GM18499 (cell line): Measurements from ENCODE around the gene CARD6.
"Not testable (repeated sequence)": the region's sequence is repeated elsewhere in the genome, so short reads cannot be mapped to it uniquely, and the experiment has no call there.

Experiments
- ATAC-seq: cut with Tn5 transposase; IDR thresholded peaks from one replicate; pipeline ENCODE4 v1.9.1; 2021; ENCODE audit warnings: moderate number of reproducible peaks; ENCODE audit not compliant: insufficient read depth, unreplicated experiment

Gene CARD6, protein sequence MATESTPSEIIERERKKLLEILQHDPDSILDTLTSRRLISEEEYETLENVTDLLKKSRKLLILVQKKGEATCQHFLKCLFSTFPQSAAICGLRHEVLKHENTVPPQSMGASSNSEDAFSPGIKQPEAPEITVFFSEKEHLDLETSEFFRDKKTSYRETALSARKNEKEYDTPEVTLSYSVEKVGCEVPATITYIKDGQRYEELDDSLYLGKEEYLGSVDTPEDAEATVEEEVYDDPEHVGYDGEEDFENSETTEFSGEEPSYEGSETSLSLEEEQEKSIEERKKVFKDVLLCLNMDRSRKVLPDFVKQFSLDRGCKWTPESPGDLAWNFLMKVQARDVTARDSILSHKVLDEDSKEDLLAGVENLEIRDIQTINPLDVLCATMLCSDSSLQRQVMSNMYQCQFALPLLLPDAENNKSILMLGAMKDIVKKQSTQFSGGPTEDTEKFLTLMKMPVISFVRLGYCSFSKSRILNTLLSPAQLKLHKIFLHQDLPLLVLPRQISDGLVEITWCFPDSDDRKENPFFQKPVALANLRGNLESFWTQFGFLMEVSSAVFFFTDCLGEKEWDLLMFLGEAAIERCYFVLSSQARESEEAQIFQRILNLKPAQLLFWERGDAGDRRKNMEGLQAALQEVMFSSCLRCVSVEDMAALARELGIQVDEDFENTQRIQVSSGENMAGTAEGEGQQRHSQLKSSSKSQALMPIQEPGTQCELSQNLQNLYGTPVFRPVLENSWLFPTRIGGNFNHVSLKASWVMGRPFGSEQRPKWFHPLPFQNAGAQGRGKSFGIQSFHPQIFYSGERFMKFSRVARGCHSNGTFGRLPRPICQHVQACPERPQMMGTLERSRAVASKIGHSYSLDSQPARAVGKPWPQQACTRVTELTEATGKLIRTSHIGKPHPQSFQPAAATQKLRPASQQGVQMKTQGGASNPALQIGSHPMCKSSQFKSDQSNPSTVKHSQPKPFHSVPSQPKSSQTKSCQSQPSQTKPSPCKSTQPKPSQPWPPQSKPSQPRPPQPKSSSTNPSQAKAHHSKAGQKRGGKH

GRCh38 chr5:40841068-40841805 is at the start of gene CARD6:
Gene CARD6 (plus strand): TSS chr5:40841367. CDS start chr5:40841383, 16 bp downstream.
- no peak for ATAC-seq

- ATAC-seq, result no peak
These were observed 49.4 kb upstream of the CARD6 start for GRCh38 chr5:40791715-40792139.

- not testable (repeated sequence) for ATAC-seq
These were observed 48.5 kb upstream of the CARD6 start for GRCh38 chr5:40792691-40793090.

GRCh38 chr5:40794340-40794739 is 46.8 kb upstream of the CARD6 start:
- not testable (repeated sequence) for ATAC-seq

- ATAC-seq, result not testable (repeated sequence)
These were observed 46.3 kb upstream of the CARD6 start for GRCh38 chr5:40794877-40795276.

DNA sequence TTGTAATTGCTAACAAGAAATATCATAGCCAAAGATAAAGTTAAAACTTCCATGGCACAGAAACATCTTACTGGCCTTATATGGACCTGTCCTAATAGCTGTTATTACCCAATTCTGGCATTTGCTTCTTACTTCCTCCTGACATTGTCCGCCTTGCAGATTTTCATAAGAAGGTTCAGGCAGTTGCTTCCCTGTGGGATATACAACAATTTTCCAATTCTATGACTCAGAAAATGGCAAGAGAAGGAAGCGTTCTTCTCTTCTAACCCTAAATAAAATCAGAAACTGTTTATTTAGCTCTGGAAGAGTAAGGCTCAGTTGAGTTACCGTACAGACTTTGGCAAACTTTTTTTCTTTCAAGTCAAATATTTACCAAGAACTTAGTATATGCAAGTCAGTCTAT is 44.7 kb upstream of the CARD6 start:
- ATAC-seq, result no peak

DNA sequence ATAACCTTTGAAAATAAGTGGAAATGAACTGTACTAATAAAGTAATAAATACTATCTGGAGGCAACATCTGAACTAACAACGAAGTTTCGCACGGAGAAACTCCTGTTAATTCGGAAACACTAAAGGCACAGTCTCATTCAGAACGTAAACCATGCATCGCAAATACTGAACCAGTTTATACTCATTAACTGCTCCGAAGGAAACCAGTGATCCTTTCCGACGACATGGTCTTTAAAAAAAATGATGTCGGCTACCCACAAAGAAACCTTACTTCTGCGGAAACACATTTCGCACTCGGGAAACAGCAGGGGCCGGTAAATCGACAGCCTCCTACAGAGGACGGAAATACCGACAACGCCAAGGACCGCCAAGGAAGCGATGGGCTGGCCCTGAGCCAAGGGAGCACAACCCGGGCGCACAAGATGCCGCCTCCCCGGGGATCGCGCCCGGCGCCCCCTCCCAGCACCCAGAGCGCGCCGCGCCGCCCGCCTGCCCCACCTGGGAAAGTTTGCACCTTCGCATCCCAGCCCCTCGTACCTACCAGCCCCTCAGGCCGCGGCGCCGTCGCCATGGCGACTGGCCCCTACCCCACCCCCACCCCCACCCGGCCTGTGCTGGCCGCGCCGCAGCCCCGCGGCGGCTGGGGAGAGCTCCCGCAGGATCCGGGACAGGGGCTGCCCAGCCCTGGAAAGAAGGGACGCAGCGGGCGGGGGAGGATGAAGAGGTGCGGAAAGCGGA is 43.7 kb upstream of the CARD6 start:
- peak; percentile 18 for ATAC-seq

- ATAC-seq, result peak; percentile 79
These were observed 43.0 kb upstream of the CARD6 start, which contains the start of gene PRKAA1 for GRCh38 chr5:40798012-40798800. Gene PRKAA1 (minus strand): TSS chr5:40798374. CDS start chr5:40798189, 185 bp downstream.

DNA sequence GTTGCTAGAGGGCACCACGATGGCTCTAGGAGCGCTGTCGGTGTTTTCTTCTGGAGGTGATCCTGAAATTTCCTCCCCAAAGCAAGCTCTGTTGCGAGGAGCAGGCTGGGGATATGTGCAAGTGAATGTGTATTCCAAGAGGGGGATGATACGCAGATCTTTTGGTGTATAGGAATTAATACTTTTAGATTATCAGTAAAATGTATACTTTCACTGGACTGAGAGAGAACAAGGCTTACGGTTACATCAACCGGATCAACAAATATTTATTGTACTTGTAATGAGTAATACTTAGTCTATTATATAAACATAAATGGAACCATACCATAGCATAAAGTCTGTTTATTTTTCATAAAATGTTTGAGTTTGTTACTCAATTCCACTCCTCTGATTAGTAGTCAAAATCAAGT is 42.4 kb upstream of the CARD6 start:
- no peak for ATAC-seq

- ATAC-seq, result no peak
These were observed 41.9 kb upstream of the CARD6 start for GRCh38 chr5:40799258-40799657.

DNA sequence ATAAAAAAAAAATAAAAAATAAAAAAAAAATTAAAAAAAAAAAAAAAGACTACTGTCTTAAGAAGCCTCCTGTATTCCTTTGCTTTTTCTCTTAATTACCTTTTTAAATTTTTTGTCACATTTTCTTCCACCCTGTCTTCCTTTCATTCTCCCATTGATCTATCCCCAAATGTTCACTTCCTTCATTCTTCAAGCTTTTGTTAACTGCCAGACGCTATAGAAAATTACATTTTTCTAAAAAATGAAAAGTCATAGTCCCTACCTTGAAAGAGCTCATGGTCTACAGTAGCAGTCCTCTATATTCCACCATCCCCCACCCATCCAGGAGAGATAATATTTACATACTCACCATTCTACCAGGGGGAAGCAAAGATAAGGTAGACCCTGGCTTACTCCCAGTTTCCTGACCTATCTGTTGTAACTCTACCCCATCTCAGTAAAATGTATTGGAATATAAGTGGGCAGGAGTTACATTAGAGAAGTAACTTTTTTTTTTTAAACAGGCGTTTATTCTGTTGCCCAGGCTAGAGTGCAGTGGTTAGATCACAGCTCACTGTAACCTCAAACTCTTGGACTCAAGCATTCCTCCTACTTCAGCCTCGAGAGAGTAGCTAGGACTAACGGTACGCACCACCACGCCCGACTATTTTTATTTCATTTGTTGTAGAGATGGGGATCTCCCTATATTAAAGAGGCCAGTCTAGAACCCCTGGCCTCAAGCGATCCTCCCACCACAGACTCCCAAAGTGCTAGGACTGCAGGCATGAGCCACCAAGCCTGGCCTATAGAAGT is 39.2 kb upstream of the CARD6 start:
- ATAC-seq, result no peak

- ATAC-seq, result no peak
These were observed 29.0 kb upstream of the CARD6 start for GRCh38 chr5:40812125-40812524.

DNA sequence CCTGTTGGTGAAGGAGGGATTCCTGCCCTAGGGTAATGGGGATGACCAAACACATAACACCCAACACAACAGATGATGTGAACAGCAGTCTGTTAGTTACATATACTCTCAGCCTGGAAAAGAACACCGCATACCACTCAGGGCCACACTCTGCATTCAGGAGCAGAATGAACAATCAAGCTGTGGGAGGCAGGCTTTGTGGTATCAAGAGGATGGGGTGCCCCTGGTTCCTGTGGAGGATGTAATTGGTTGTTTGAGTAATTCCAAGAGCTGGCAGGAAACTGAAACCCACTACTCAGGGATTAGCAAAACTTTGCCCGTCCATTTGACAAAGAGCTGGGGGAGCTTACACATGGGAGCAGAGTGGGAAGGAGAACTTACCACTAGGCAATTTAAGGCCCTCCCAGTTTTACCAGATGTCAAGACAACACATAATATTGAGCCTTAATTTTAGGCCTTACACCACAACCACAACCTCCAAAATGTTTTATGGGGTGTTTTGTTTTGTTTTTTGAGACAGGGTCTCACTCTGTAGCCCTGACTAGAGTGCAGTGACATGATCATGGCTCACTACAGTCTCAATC is 27.4 kb upstream of the CARD6 start:
- ATAC-seq, result no peak

- no peak for ATAC-seq
These were observed 17.7 kb upstream of the CARD6 start for GRCh38 chr5:40823459-40823858.

- not testable (repeated sequence) for ATAC-seq
These were observed 15.6 kb upstream of the CARD6 start for GRCh38 chr5:40825461-40826043.

DNA sequence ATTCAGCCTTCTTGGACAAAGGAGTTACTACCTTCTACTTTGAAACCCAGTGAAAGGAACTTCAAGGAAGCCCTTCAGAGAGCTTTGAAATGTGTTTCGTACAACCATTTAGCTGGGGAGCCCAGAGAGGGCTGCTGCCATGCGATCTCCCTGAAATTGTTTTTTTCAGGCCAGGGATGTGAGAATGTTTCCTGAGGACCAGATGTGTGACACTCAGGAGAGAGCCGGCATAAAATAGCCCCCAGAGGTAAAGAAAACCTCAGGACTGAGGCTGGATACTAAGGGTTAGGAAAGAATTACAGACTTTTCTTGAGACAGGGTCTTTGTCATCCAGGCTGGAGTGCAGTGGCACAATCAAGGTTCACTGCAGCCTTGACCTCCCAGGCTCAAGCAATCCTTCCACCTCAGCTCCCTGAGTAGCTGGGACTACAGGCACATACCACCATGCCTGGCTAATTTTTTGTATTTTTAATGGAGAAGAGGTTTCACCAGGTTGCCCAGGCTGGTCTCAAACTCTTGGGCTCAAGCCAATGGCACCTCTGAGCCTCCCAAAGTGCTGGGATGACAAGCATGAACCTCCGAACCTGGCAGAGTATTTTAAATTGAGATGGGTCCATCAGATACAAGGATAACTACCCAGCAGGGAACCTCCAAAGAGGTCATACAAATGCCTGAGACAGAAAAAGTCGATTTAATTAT is 14.5 kb upstream of the CARD6 start:
- ATAC-seq, result no peak
